GM23338 (cell line): Measurements from ENCODE around the gene C1QTNF7. TPM values are rescaled to one million over a fixed set of nuclear protein-coding genes. Genes with fewer than 3 reads are reported as not detected.

Experiments
- ATAC-seq: fragments of 200-7000 bp; cut with Tn5 transposase; 3 replicates; pipeline ENCODE4 v1.9.1; 2020
- DNase-seq: peaks from one replicate; pipeline ENCODE4 v3.0.0-alpha.2; 2015; ENCODE audit warnings: low spot score
- H2AFZ ChIP-seq: fragments of 200-600 bp; sonication (generic); 2 replicates; pipeline ENCODE4 v1.8.0; 2016; ENCODE audit warnings: antibody characterized with exemption, mild to moderate bottlenecking, moderate library complexity
- H3F3A ChIP-seq: fragments of 200-600 bp; sonication (generic); replicated peaks from 2 replicates; pipeline ENCODE4 v1.8.0; 2017; ENCODE audit warnings: antibody characterized with exemption, mixed run types, low read depth
- H3K27ac ChIP-seq: fragments of 200-600 bp; sonication (generic); 2 replicates; pipeline ENCODE4 v1.6.1; 2016; ENCODE audit warnings: low read depth
- H3K27me3 ChIP-seq: fragments of 200-600 bp; sonication (generic); 2 replicates; pipeline ENCODE4 v1.8.0; 2016; ENCODE audit warnings: mild to moderate bottlenecking, mixed run types, moderate library complexity; ENCODE audit not compliant: insufficient read depth
- H3K36me3 ChIP-seq: fragments of 200-600 bp; sonication (generic); 2 replicates; pipeline ENCODE4 v1.8.0; 2016; ENCODE audit warnings: mild to moderate bottlenecking; ENCODE audit not compliant: insufficient read depth
- H3K4me1 ChIP-seq: fragments of 200-600 bp; sonication (generic); 2 replicates; pipeline ENCODE4 v1.8.0; 2016; ENCODE audit warnings: mild to moderate bottlenecking, moderate library complexity; ENCODE audit not compliant: insufficient read depth
- H3K4me2 ChIP-seq: fragments of 200-600 bp; sonication (generic); 2 replicates; pipeline ENCODE4 v1.7.1; 2017; ENCODE audit warnings: mixed run types
- H3K4me3 ChIP-seq: fragments of 200-600 bp; sonication (generic); 2 replicates; pipeline ENCODE4 v1.6.1; 2016; ENCODE audit warnings: mixed run types
- H3K79me2 ChIP-seq: fragments of 200-600 bp; sonication (generic); replicated peaks from 2 replicates; pipeline ENCODE4 v1.8.0; 2017; ENCODE audit warnings: mild to moderate bottlenecking; ENCODE audit not compliant: insufficient read depth
- H3K9me2 ChIP-seq: fragments of 200-600 bp; sonication (generic); 2 replicates; pipeline ENCODE4 v1.8.0; 2017; ENCODE audit not compliant: insufficient read depth
- H4K20me1 ChIP-seq: fragments of 200-600 bp; sonication (generic); replicated peaks from 2 replicates; pipeline ENCODE4 v1.8.0; 2017; ENCODE audit warnings: mild to moderate bottlenecking; ENCODE audit not compliant: insufficient read depth
- H3K27ac Mint-ChIP-seq: 2 replicates; pipeline ENCODE4 v1.8.0; 2020; ENCODE audit warnings: inconsistent platforms, mild to moderate bottlenecking, moderate library complexity, mixed read lengths
- H3K27me3 Mint-ChIP-seq: 3 replicates; pipeline ENCODE4 v1.8.0; 2022; ENCODE audit warnings: low read depth, mild to moderate bottlenecking, moderate library complexity, mixed read lengths, inconsistent platforms; ENCODE audit not compliant: insufficient read depth, poor library complexity
- H3K36me3 Mint-ChIP-seq: 3 replicates; pipeline ENCODE4 v1.8.0; 2021; ENCODE audit warnings: low read depth, mild to moderate bottlenecking, inconsistent platforms, moderate library complexity, mixed read lengths
- H3K4me1 Mint-ChIP-seq: 3 replicates; pipeline ENCODE4 v1.8.0; 2020; ENCODE audit warnings: mild to moderate bottlenecking, inconsistent platforms, mixed read lengths
- H3K4me3 Mint-ChIP-seq: 3 replicates; pipeline ENCODE4 v1.8.0; 2021; ENCODE audit warnings: moderate library complexity, mild to moderate bottlenecking, inconsistent platforms, mixed read lengths
- H3K9me3 Mint-ChIP-seq: 3 replicates; pipeline ENCODE4 v1.8.0; 2020; ENCODE audit warnings: moderate library complexity, mild to moderate bottlenecking, inconsistent platforms, mixed read lengths
- CREB1 ChIP-seq: fragments of 250-450 bp; sonication (Bioruptor Pico); IDR thresholded peaks from 2 replicates; pipeline ENCODE4 v1.5.0; 2020; ENCODE audit warnings: low read depth, mild to moderate bottlenecking, moderate library complexity
- CTCF ChIP-seq, 2 experiments: fragments of 200-600 bp in 1 of 2; sonication (generic) in 1 of 2; conservative IDR thresholded peaks; 2 replicates each; pipeline versions ENCODE4 v1.5.1 to v1.6.1; 2016 to 2017; ENCODE audit warnings: antibody characterized with exemption in 2 of 2, low read depth in 2 of 2, mild to moderate bottlenecking in 2 of 2, moderate library complexity in 1 of 2
- ETS1 ChIP-seq: IDR thresholded peaks from 2 replicates; pipeline ENCODE4 v1.6.1; 2016; ENCODE audit warnings: antibody characterized with exemption
- EZH2phosphoT487 ChIP-seq: fragments of 200-600 bp; sonication (generic); IDR thresholded peaks from one replicate; pipeline ENCODE4 v1.8.1; 2018; ENCODE audit warnings: antibody characterized with exemption; ENCODE audit not compliant: unreplicated experiment
- JUNB ChIP-seq: IDR thresholded peaks from one replicate; pipeline ENCODE4 v1.6.1; 2016; ENCODE audit warnings: antibody characterized with exemption; ENCODE audit not compliant: unreplicated experiment
- NANOG ChIP-seq: IDR thresholded peaks from 2 replicates; pipeline ENCODE4 v1.6.1; 2016; ENCODE audit warnings: antibody characterized with exemption, borderline replicate concordance
- POLR2AphosphoS5 ChIP-seq: IDR thresholded peaks from 2 replicates; pipeline ENCODE4 v1.6.1; 2016; ENCODE audit warnings: antibody characterized with exemption, low read depth
- REST ChIP-seq: IDR thresholded peaks from one replicate; pipeline ENCODE4 v1.6.1; 2018; ENCODE audit warnings: antibody characterized with exemption; ENCODE audit not compliant: unreplicated experiment
- ZNF331 ChIP-seq: fragments of 250-450 bp; sonication (Bioruptor Pico); IDR thresholded peaks from 2 replicates; pipeline ENCODE4 v1.5.0; 2020; ENCODE audit warnings: low read depth, mild to moderate bottlenecking, moderate library complexity
- polyA plus RNA-seq: library from polyadenylated mRNA; unstranded; fragments of >200 nt; fragmentation: Nextera tagmentation; extraction: Ambion mirVana; gene quantifications from 2 replicates; pipeline ENCODE4 v1.2.1, GENCODE V29; 2016
- total RNA-seq: library from RNA; depleted of rRNA; stranded (reverse); fragments of >200 nt; shearing (Covaris generic); gene quantifications from 2 replicates; pipeline ENCODE4 v1.2.3, GENCODE V29; 2014

Gene C1QTNF7
- total and polyA plus RNA-seq, 2 experiments from 2014 or later: not detected

- TF ChIP-seq ETS1 (no peak), EZH2phosphoT487 (no peak), POLR2AphosphoS5 (no peak), REST (no peak), ZNF331 (no peak)
These were observed 45.1 kb upstream of the C1QTNF7 start (continued) for GRCh38 chr4:15382669-15383273.

- ATAC-seq (no peak), DNase-seq (no peak)
- no peaks in the 10 kb centered on the region for H4K20me1 ChIP-seq
- H3K4me1 Mint-ChIP-seq: no peaks in the 10 kb centered on the region
- H3K36me3 Mint-ChIP-seq: no peaks in the 10 kb centered on the region
- H3K79me2 ChIP-seq: no peaks in the 10 kb centered on the region
- H3K27ac Mint-ChIP-seq: no peak overlapping the region; the same call in 1 of the 2 replicates
- H3K4me3 ChIP-seq: no peak overlapping the region
- H3K9me2 ChIP-seq: peaks cover 41% of the 10 kb centered on the region
- no peaks in the 10 kb centered on the region for H3K4me1 ChIP-seq
- 0 out of 2 replicates have a peak overlapping the region, but pooled peaks have one; percentile 52 for H2AFZ ChIP-seq
- H3F3A ChIP-seq: no peaks in the 10 kb centered on the region
- H3K27me3 ChIP-seq: no peaks in the 10 kb centered on the region
- no peak overlapping the region for H3K27ac ChIP-seq
- no peak overlapping the region for H3K4me2 ChIP-seq
- H3K36me3 ChIP-seq: no peaks in the 10 kb centered on the region
- H3K9me3 Mint-ChIP-seq: no peaks in the 10 kb centered on the region
- H3K27me3 Mint-ChIP-seq: no peaks in the 10 kb centered on the region
- H3K4me3 Mint-ChIP-seq: no peak overlapping the region
- TF ChIP-seq NANOG (no peak), CTCF (conservative IDR thresholded peaks at IDR 0.05; ENCODE audit: low read depth in 2 of 2) (no peak), JUNB (no peak), REST (no peak), CREB1 (no peak)
These were observed 42.3 kb upstream of the C1QTNF7 start for GRCh38 chr4:15385515-15385914.
